Prostate gland (tissue), 2 donors: ENCODE results near the gene MACIR. TPM values are rescaled to one million over a fixed set of nuclear protein-coding genes. Genes with fewer than 3 reads are reported as not detected.
"Not testable (repeated sequence)": the region's sequence is repeated elsewhere in the genome, so short reads cannot be mapped to it uniquely, and the experiment has no call there.

Experiments
- DNase-seq: peaks from one replicate; pipeline ENCODE4 v3.0.0-alpha.2; 2019; ENCODE audit warnings: low spot score
- H3K27ac ChIP-seq, 2 donors: fragments of 200-600 bp; sonication (generic); 2 replicates each; pipeline ENCODE4 v1.5.1; 2017 to 2019
- H3K27me3 ChIP-seq: fragments of 200-600 bp; sonication (generic); replicated peaks from 2 replicates; pipeline ENCODE4 v1.5.1; 2019; ENCODE audit not compliant: insufficient read depth
- H3K36me3 ChIP-seq, 2 donors: fragments of 200-600 bp; sonication (generic); 1 replicate in 1 of 2; 2 replicates in 1 of 2; pipeline versions ENCODE4 v1.5.1 to v1.8.1; 2017 to 2019
- H3K4me1 ChIP-seq: fragments of 200-600 bp; sonication (generic); replicated peaks from 2 replicates; pipeline ENCODE4 v1.5.1; 2019
- H3K4me3 ChIP-seq, 2 donors: fragments of 200-600 bp; sonication (generic); 2 replicates each; pipeline ENCODE4 v1.5.1; 2017 to 2019
- H3K9me3 ChIP-seq: fragments of 200-600 bp; sonication (generic); 2 replicates; pipeline ENCODE4 v1.5.1; 2017
- POLR2A ChIP-seq: fragments of 450-650 bp; IDR thresholded peaks from one replicate; pipeline ENCODE4 v1.6.1; 2016; ENCODE audit warnings: antibody characterized with exemption, mild to moderate bottlenecking
- POLR2AphosphoS5 ChIP-seq: sonication (generic); formaldehyde crosslinking; IDR thresholded peaks from one replicate; pipeline ENCODE4 v1.6.1; 2017; ENCODE audit warnings: antibody characterized with exemption
- WGBS: methylation state at CpG from one replicate; pipeline ENCODE4 v1.1.5; 2018; 5-methylcytosine and 5-hydroxymethylcytosine counted together
- intact Hi-C: fragments of 100-400 bp; cut with DNase I; formaldehyde crosslinking; loops from one replicate; pipeline ENCODE4 v1.14.2; 2022
- total RNA-seq, 2 donors: library from RNA; depleted of rRNA; stranded (reverse); fragments of >200 nt; gene quantifications; one replicate each; pipeline ENCODE4 v1.1.0, GENCODE V29; 2016
- TF ChIP-seq, protein P1 (sequence below), 4 experiments: fragments of 200-600 bp in 2 of 4; fragments of 450-650 bp in 2 of 4; sonication (generic) in 2 of 4; IDR thresholded peaks; 1 replicate in 3 of 4; 2 replicates in 1 of 4; pipeline ENCODE4 v1.5.1; 2016 to 2019; ENCODE audit warnings: antibody characterized with exemption in 4 of 4, mild to moderate bottlenecking in 2 of 4, moderate library complexity in 2 of 4

MACIR gene
- total RNA-seq, 2 donors from 2014 or later: 10.4 to 20.1 TPM

DNA sequence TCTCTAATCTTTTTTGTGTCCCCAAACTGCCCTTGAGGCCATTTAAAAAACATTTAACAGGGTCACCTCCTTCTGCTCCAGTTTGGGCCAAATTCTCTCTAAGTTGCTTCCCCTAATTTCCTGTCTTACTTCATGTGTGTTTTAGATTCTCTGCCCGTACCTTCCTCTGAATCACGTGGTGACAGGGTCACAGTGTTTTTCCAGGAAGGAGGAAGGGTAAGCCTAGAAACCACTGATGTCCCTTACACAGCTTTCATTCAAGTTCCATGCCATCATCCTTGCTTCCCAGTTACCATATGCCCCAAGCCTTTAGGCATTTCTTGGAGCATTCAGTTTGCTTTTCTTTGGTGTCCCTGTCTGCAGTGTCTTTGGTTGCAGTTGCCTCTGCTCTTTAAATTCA, 42.4 kb upstream of the MACIR start:
- Histone ChIP-seq H3K9me3 (no peaks in the 10 kb centered on the region), H3K4me3 (no peak overlapping the region), H3K4me1 (no peaks in the 10 kb centered on the region), H3K27me3 (no peaks in the 10 kb centered on the region), H3K36me3 (no peaks in the 10 kb centered on the region), H3K27ac (no peak overlapping the region)
- TF ChIP-seq POLR2AphosphoS5 (no peak), POLR2A (no peak)
- TF ChIP-seq, protein P1, sequence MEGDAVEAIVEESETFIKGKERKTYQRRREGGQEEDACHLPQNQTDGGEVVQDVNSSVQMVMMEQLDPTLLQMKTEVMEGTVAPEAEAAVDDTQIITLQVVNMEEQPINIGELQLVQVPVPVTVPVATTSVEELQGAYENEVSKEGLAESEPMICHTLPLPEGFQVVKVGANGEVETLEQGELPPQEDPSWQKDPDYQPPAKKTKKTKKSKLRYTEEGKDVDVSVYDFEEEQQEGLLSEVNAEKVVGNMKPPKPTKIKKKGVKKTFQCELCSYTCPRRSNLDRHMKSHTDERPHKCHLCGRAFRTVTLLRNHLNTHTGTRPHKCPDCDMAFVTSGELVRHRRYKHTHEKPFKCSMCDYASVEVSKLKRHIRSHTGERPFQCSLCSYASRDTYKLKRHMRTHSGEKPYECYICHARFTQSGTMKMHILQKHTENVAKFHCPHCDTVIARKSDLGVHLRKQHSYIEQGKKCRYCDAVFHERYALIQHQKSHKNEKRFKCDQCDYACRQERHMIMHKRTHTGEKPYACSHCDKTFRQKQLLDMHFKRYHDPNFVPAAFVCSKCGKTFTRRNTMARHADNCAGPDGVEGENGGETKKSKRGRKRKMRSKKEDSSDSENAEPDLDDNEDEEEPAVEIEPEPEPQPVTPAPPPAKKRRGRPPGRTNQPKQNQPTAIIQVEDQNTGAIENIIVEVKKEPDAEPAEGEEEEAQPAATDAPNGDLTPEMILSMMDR (IDR thresholded peaks at IDR 0.05): no peak
- WGBS: 38% methylated on average over 2 of the region's 2 CpGs
- intact Hi-C loops: no loop called here
- DNase-seq: no peak

DNA sequence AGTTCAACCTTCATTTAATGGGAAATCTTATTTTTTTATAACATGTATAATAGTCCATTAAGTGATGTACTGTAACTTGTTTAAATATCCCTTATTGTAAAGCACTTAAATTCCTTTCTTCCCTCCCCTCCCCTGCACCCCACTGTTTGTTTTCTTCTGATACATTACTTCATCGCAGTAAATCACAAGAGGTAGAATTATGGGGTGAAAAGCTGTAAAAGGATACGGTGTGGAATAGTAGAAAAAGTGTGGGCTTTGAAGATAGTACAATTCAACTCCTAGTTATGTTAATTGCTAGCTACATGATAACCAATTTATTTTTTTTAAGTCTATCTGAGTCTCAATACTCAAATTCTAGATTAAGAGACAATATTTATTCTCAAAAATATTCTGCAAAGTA, 41.9 kb upstream of the MACIR start:
- H3K4me3 ChIP-seq: no peak overlapping the region
- H3K9me3 ChIP-seq: no peaks in the 10 kb centered on the region
- DNase-seq: no peak
- H3K27ac ChIP-seq: no peak overlapping the region
- H3K4me1 ChIP-seq: no peaks in the 10 kb centered on the region
- TF ChIP-seq POLR2A: no peak
- no peak for TF ChIP-seq POLR2AphosphoS5
- TF ChIP-seq, protein P1 (IDR thresholded peaks at IDR 0.05): no peak
- no peaks in the 10 kb centered on the region for H3K27me3 ChIP-seq
- H3K36me3 ChIP-seq: no peaks in the 10 kb centered on the region
- 19% methylated on average over 2 of the region's 2 CpGs for WGBS
- intact Hi-C loops: no loop called here

GRCh38 chr5:103217101-103217500, 41.5 kb upstream of the MACIR start:
- TF ChIP-seq POLR2AphosphoS5 (no peak), POLR2A (no peak)
- TF ChIP-seq, protein P1 (IDR thresholded peaks at IDR 0.05): no peak
- Histone ChIP-seq H3K4me1 (no peaks in the 10 kb centered on the region), H3K36me3 (no peaks in the 10 kb centered on the region), H3K9me3 (no peaks in the 10 kb centered on the region), H3K27ac (no peak overlapping the region), H3K4me3 (no peak overlapping the region), H3K27me3 (no peaks in the 10 kb centered on the region)
- DNase-seq: no peak
- intact Hi-C loops: no loop called here

- intact Hi-C loops: no loop called here
- TF ChIP-seq, protein P1 (IDR thresholded peaks at IDR 0.05): no peak
- TF ChIP-seq POLR2AphosphoS5: no peak
- TF ChIP-seq POLR2A: no peak
- no peaks in the 10 kb centered on the region for H3K36me3 ChIP-seq
- 59% methylated on average over 5 of the region's 5 CpGs for WGBS
- no peak for DNase-seq
- no peaks in the 10 kb centered on the region for H3K9me3 ChIP-seq
- H3K27ac ChIP-seq: no peak overlapping the region
- H3K27me3 ChIP-seq: no peaks in the 10 kb centered on the region
- H3K4me1 ChIP-seq: no peaks in the 10 kb centered on the region
- no peak overlapping the region for H3K4me3 ChIP-seq
These were observed 40.4 kb upstream of the MACIR start for GRCh38 chr5:103218164-103218563.

DNA sequence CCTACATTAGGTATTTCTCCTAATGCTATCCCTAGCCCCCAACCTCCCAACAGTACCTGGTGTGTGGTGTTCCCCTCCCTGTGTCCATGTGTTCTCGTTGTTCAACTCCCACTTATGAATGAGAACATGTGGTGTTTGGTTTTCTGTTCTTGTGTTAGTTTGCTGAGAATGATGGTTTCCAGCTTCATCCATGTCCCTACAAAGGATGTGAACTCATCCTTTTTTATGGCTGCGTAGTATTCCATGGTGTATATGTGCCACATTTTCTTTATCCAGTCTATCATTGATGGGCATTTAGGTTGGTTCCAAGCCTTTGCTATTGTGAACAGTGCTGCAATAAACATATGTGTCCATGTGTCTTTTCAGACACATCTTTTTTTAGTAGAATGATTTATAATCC, 39.5 kb upstream of the MACIR start:
- H3K9me3 ChIP-seq, H3K4me1 ChIP-seq, DNase-seq, H3K27ac ChIP-seq, H3K4me3 ChIP-seq, H3K36me3 ChIP-seq, intact Hi-C loops, H3K27me3 ChIP-seq: not testable (repeated sequence)
- WGBS: 100% methylated on average over 2 of the region's 2 CpGs
